GM18907 (cell line): Measurements from ENCODE around the gene PODXL2.
"Not testable (repeated sequence)": the region's sequence is repeated elsewhere in the genome, so short reads cannot be mapped to it uniquely, and the experiment has no call there.

Experiments used
- ATAC-seq: cut with Tn5 transposase; IDR thresholded peaks from one replicate; pipeline ENCODE4 v1.9.1; 2021; ENCODE audit warnings: mild to moderate bottlenecking, moderate library complexity; ENCODE audit not compliant: unreplicated experiment

Gene PODXL2

GRCh38 chr3:127674101-127674721 lies 45.2 kb downstream of the PODXL2 start:
- ATAC-seq, result no peak

GRCh38 chr3:127674790-127675189 lies 45.8 kb downstream of the PODXL2 start:
- no peak for ATAC-seq

- ATAC-seq, result no peak
These were observed 46.8 kb downstream of the PODXL2 start for GRCh38 chr3:127675651-127676391.

- no peak for ATAC-seq
These were observed 47.5 kb downstream of the PODXL2 start for GRCh38 chr3:127676456-127676855.

- no peak for ATAC-seq
These were observed 48.0 kb downstream of the PODXL2 start for GRCh38 chr3:127676921-127677351.

GRCh38 chr3:127677541-127678314 lies 48.7 kb downstream of the PODXL2 start:
- ATAC-seq, result no peak

GRCh38 chr3:127678315-127678599 lies 49.3 kb downstream of the PODXL2 start:
- no peak for ATAC-seq

GRCh38 chr3:127678611-127679533 lies 49.9 kb downstream of the PODXL2 start:
- ATAC-seq, result no peak

- no peak for ATAC-seq
These were observed 50.7 kb downstream of the PODXL2 start for GRCh38 chr3:127679534-127680145.

- ATAC-seq, result no peak
These were observed 51.2 kb downstream of the PODXL2 start for GRCh38 chr3:127680146-127680661.

GRCh38 chr3:127680798-127681221 lies 51.8 kb downstream of the PODXL2 start:
- ATAC-seq, result no peak

GRCh38 chr3:127682175-127682554 lies 53.2 kb downstream of the PODXL2 start:
- ATAC-seq, result not testable (repeated sequence)

GRCh38 chr3:127682561-127682960 lies 53.6 kb downstream of the PODXL2 start:
- no peak for ATAC-seq

- ATAC-seq, result no peak
These were observed 56.1 kb downstream of the PODXL2 start for GRCh38 chr3:127684871-127685707.

- ATAC-seq, result no peak
These were observed 56.9 kb downstream of the PODXL2 start for GRCh38 chr3:127685708-127686511.

GRCh38 chr3:127686512-127686894 lies 57.5 kb downstream of the PODXL2 start:
- no peak for ATAC-seq

- ATAC-seq, result no peak
These were observed 58.3 kb downstream of the PODXL2 start for GRCh38 chr3:127687228-127687737.

GRCh38 chr3:127688022-127688415 lies 59.0 kb downstream of the PODXL2 start:
- ATAC-seq, result no peak
